K562 (cell line): ENCODE data around the gene GANAB.

Experiments used
- ARID1B ChIP-seq: fragments of 450-650 bp; IDR thresholded peaks from 2 replicates; pipeline ENCODE4 v1.6.1; 2016; ENCODE audit warnings: antibody characterized with exemption, mild to moderate bottlenecking, inconsistent platforms
- ARNT ChIP-seq, 2 experiments: fragments of 450-650 bp; IDR thresholded peaks; 2 replicates each; pipeline ENCODE4 v1.6.1; 2016; ENCODE audit warnings: mild to moderate bottlenecking in 1 of 2
- HNRNPK ChIP-seq: fragments of 200-400 bp; formaldehyde crosslinking; IDR thresholded peaks from one replicate; pipeline ENCODE4 v1.6.1; 2018; ENCODE audit warnings: mild to moderate bottlenecking, low read depth, low read length; ENCODE audit not compliant: poor library complexity, severe bottlenecking
- KAT7 ChIP-seq: sonication (generic); formaldehyde crosslinking; IDR thresholded peaks from 2 replicates; pipeline ENCODE4 v1.8.0; 2022; ENCODE audit warnings: missing genetic modification reagents, mild to moderate bottlenecking, borderline replicate concordance
- LCOR ChIP-seq: sonication (generic); formaldehyde crosslinking; IDR thresholded peaks from 2 replicates; pipeline ENCODE4 v1.8.0; 2022; ENCODE audit warnings: mild to moderate bottlenecking, missing genetic modification reagents
- MTA1 ChIP-seq: fragments of 450-650 bp; IDR thresholded peaks from 2 replicates; pipeline ENCODE4 v1.6.1; 2017; ENCODE audit warnings: borderline replicate concordance
- NR4A1 ChIP-seq, 2 experiments: fragments of 250-450 bp in 1 of 2; fragments of 450-650 bp in 1 of 2; sonication (Bioruptor Pico) in 1 of 2; IDR thresholded peaks; 2 replicates each; pipeline versions ENCODE4 v1.4.0 to v1.6.1; 2016 to 2020; ENCODE audit warnings: mild to moderate bottlenecking in 2 of 2, missing compliant biosample characterization in 1 of 2, missing genetic modification characterization in 1 of 2, moderate library complexity in 1 of 2
- POLR2A ChIP-seq: fragments of 450-650 bp; conservative IDR thresholded peaks from 2 replicates; pipeline ENCODE4 v1.6.1; 2016
- SIRT6 ChIP-seq: IDR thresholded peaks from one replicate; pipeline ENCODE4 v1.6.1; 2012; ENCODE audit warnings: low read depth, mild to moderate bottlenecking, control low read depth, inconsistent platforms, low read length, moderate library complexity
- USF2 ChIP-seq: sonication (generic); formaldehyde crosslinking; IDR thresholded peaks from 2 replicates; pipeline ENCODE4 v1.5.0; 2020; ENCODE audit warnings: missing genetic modification reagents
- TF ChIP-seq, protein P1 (sequence below): fragments of 450-650 bp; IDR thresholded peaks from 2 replicates; pipeline ENCODE4 v1.6.1; 2017; ENCODE audit warnings: mild to moderate bottlenecking, moderate library complexity
- TF ChIP-seq, protein P2 (sequence below), 3 experiments: IDR thresholded peaks in 2 of 3; conservative IDR thresholded peaks in 1 of 3; 2 replicates each; pipeline ENCODE4 v1.5.1; 2011 to 2012; ENCODE audit warnings: low read length in 3 of 3, mild to moderate bottlenecking in 3 of 3, control low read depth in 2 of 3, improper control_type of control experiment in 1 of 3, inconsistent platforms in 1 of 3, low read depth in 1 of 3, mixed read lengths in 1 of 3, moderate library complexity in 1 of 3; ENCODE audit not compliant: insufficient read depth in 2 of 3

DNA sequence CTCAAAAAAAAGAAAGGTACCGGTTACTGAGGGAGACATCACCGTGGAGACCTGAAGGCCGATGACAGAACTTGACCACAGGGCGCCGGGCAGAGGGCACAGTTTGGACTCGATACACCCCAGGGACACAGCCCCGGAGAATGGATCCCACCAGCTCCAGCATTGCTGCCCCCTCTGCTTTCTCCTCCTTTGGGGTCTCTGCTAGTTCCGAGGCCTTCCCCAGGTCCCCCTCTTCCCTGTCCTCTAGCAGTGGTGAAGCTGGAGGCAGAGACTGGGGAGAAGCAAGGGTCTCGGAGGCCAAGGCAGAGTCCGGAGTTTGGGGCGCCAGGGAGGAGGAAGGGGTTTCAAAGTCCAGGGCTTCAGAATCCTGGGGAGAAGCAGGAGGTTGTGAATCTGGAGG, 67.9 kb downstream of the GANAB start:
- TF ChIP-seq POLR2A (no peak), NR4A1 (CRISPR knock-in tag; IDR thresholded peaks at IDR 0.05) (no peak), NR4A1 (tag; IDR thresholded peaks at IDR 0.05) (no peak), USF2 (CRISPR knock-in tag) (no peak), MTA1 (no peak), SIRT6 (no peak), LCOR (CRISPR knock-in tag) (no peak), HNRNPK (no peak), ARNT (IDR thresholded peaks at IDR 0.05) (no peak), KAT7 (CRISPR knock-in tag) (no peak), ARID1B (no peak)
- TF ChIP-seq, protein P1, sequence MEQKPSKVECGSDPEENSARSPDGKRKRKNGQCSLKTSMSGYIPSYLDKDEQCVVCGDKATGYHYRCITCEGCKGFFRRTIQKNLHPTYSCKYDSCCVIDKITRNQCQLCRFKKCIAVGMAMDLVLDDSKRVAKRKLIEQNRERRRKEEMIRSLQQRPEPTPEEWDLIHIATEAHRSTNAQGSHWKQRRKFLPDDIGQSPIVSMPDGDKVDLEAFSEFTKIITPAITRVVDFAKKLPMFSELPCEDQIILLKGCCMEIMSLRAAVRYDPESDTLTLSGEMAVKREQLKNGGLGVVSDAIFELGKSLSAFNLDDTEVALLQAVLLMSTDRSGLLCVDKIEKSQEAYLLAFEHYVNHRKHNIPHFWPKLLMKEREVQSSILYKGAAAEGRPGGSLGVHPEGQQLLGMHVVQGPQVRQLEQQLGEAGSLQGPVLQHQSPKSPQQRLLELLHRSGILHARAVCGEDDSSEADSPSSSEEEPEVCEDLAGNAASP, result no peak
- TF ChIP-seq, protein P2, sequence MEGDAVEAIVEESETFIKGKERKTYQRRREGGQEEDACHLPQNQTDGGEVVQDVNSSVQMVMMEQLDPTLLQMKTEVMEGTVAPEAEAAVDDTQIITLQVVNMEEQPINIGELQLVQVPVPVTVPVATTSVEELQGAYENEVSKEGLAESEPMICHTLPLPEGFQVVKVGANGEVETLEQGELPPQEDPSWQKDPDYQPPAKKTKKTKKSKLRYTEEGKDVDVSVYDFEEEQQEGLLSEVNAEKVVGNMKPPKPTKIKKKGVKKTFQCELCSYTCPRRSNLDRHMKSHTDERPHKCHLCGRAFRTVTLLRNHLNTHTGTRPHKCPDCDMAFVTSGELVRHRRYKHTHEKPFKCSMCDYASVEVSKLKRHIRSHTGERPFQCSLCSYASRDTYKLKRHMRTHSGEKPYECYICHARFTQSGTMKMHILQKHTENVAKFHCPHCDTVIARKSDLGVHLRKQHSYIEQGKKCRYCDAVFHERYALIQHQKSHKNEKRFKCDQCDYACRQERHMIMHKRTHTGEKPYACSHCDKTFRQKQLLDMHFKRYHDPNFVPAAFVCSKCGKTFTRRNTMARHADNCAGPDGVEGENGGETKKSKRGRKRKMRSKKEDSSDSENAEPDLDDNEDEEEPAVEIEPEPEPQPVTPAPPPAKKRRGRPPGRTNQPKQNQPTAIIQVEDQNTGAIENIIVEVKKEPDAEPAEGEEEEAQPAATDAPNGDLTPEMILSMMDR (IDR thresholded peaks at IDR 0.05 in 2 of 3, conservative IDR thresholded peaks at IDR 0.05 in 1 of 3; ENCODE audit: insufficient read depth in 2 of 3, low read depth in 1 of 3, low read length in 3 of 3), result no peak
